Medulla oblongata (tissue), 1 donor: ENCODE results near the gene TRPC6.
A peak's percentile ranks its signal among the peaks of the same experiment; 100 is the strongest.
"Not testable (repeated sequence)": the region's sequence is repeated elsewhere in the genome, so short reads cannot be mapped to it uniquely, and the experiment has no call there.

Experiments
- DNase-seq: peaks from one replicate; pipeline ENCODE4 v3.0.0-alpha.2; 2015; ENCODE audit errors: extremely low spot score

The TRPC6 gene

GRCh38 chr11:101521821-101522220 lies 62.0 kb downstream of the TRPC6 start:
- DNase-seq = no peak

DNA sequence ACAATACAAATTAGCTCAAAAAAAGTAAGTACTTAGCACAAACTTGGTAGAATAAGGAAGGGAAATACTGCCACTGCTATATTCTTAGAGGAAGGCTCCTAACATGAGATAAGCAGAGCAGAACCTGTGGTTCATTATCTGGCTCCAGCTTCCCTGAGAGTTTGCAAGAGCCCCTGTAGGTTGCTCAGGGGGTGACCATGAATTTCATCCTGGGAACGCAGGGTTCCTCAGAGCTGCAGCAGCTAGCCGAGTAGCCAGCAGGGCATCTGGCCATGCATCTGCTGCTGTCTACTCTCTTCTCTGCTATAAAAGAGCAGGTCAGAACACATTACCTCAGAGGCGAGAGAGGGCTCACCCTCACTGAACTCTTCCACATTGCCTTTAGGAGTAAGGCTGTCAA lies 67.3 kb downstream of the TRPC6 start:
- DNase-seq = no peak

DNA sequence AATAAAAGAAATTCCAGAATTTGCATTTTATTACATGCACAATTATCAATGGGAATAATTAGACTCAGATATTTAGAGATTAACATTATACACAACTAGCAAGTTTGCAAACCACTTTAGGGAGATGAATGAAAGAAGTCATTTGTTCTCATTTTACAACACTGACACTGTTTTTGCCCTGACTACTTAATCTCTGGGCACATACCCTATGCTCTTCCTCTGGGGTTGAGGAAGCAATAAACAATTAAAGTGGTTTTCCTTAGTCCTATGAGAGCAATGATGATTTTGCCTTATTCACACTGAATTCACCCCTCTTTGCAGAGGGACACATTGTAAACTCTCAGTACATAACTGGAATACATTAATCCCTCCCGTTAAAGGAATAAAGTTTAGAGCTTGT lies 72.7 kb downstream of the TRPC6 start:
- no peak for DNase-seq

- DNase-seq = no peak
Measured at GRCh38 chr11:101510591-101510990, 73.2 kb downstream of the TRPC6 start.

GRCh38 chr11:101509922-101510321 lies 73.9 kb downstream of the TRPC6 start:
- DNase-seq = no peak

GRCh38 chr11:101508370-101508769 lies 75.4 kb downstream of the TRPC6 start:
- peak; percentile 37 for DNase-seq

- DNase-seq = no peak
Measured at GRCh38 chr11:101498891-101499290, 84.9 kb downstream of the TRPC6 start.

- no peak for DNase-seq
Measured at GRCh38 chr11:101497291-101497690, 86.5 kb downstream of the TRPC6 start.

DNA sequence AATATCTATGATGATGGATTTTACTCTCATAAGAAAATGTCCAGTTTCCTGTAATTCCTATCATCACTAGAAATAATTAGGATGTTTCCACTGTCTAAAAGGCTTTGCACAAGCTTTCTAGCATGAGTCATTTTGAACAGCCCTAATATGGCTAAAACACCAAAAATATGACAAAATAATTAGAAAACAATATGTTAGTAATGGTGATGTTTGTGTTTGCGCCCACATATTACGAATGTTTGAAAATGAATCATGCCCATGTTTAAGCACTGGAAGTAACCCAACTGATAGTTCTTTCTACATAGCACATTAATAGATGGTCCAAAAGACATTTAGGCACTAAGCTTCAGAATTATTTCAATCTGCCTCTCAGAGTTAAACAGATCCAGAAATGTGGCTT lies 96.0 kb downstream of the TRPC6 start:
- DNase-seq = no peak

- no peak for DNase-seq
Measured at GRCh38 chr11:101482556-101483124, 101.2 kb downstream of the TRPC6 start.

DNA sequence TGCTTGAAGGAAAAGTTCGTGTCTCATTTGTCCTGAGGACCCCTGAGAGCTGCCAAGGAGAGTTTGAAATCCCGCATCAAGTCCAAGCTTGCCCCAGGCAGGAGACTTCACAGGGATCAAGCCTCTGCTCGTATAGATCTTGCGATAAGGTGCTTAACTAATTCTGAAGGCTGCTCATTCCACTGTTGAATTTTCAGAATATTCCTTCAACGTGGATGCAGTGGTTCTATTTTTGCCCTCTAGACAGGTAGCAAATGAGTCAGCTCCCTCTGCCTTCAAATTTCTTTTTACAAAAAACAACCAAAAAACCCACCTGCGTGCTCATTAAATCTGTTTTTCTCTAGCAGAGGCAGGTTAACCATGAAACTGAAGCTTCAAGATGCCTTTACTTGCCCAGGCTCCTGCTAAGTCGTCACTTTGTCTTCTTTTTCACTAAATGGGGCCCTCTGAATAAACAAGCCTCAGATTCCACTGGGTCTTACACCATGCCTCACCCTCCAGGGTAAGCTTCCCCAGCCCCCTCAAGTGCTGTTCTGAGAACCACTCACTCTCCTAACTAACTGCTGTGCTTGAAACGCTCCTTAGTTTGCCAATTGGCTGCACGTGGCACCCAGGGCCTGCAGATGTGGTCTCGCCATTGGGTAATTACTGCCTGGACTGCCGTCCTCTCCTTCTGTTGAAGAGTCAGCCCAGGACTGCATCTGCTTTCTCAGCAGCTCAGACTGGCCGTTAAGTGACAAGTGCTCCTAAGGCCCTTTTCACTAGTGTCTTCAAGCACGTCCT lies 105.0 kb downstream of the TRPC6 start:
- no peak for DNase-seq

GRCh38 chr11:101477926-101478325 lies 105.9 kb downstream of the TRPC6 start:
- no peak for DNase-seq

- DNase-seq = no peak
Measured at GRCh38 chr11:101476191-101476590, 107.6 kb downstream of the TRPC6 start.

DNA sequence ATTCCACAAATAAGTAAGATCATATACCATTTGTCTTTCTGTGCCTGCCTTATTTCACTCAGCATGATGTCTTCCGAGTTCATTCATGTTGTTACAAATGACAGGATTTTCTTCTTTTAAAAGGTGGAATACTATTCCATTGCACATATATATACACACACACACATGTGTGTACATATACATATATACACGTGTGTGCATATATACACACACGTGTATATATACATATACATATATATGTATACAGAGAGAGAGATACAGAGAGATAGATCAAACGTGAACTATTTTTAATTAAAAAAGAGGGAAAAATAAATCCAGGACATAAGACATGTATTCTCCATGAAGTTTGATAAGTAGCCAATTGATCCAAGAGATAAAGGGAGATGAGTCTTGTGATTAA lies 108.1 kb downstream of the TRPC6 start:
- DNase-seq = no peak

DNA sequence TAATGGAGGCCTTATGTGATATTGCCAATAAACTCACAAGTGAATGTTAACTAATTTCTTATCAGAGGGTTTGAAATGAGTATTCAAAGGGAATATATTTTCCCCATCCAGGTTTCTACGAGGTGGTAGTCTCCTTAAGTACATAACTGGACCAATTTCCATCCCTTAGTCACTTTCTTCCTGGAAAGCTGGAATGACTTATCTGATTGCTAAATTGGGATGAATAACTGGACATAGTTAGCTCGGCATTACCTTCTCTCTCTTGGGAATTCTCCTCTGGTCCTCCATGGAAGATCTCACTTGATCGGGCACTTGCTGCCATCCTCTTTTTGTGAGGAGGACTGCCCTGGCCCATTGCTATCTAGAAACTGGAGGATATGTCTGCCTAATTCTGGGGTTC lies 109.1 kb downstream of the TRPC6 start:
- no peak for DNase-seq

- no peak for DNase-seq
Measured at GRCh38 chr11:101470881-101471520, 112.8 kb downstream of the TRPC6 start.

- no peak for DNase-seq
Measured at GRCh38 chr11:101470419-101470818, 113.4 kb downstream of the TRPC6 start.

- DNase-seq = no peak
Measured at GRCh38 chr11:101466352-101466751, 117.5 kb downstream of the TRPC6 start.

DNA sequence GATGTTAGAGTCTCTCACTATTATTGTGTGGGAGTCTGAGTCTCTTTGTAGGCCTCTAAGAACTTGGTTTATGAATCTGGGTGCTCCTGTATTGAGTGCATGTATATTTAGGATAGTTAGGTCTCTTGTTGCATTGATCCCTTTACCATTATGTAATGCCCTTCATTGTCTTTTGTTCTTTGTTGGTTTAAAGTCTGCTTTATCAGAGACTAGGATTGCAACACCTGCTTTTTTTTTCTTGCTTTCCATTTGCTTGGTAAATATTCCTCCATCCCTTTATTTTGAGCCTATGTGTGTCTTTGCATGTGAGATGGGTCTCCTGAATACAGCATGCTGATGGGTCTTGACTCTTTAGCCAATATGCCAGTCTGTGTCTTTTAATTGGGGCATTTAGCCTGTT lies 119.4 kb downstream of the TRPC6 start:
- DNase-seq = not testable (repeated sequence)

GRCh38 chr11:101459020-101459419 lies 124.8 kb downstream of the TRPC6 start:
- no peak for DNase-seq

DNA sequence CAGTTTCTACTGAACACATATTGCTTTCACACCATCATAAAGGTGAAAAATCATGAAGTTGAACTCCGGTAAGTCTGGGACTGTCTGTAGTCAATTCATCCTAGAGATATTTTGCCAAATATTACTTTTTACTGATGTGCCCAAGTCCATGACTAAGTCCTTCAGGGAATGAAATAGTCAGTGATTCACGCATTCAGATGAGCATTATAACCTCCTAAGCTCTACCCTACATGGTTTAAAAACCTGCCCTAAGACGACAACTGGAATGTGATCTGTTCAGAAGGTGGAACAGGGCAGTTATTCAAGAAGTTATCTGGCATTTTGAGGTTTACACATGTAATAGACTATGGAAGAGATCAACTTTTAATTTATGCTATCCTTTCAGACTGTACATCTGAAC lies 125.6 kb downstream of the TRPC6 start:
- no peak for DNase-seq

DNA sequence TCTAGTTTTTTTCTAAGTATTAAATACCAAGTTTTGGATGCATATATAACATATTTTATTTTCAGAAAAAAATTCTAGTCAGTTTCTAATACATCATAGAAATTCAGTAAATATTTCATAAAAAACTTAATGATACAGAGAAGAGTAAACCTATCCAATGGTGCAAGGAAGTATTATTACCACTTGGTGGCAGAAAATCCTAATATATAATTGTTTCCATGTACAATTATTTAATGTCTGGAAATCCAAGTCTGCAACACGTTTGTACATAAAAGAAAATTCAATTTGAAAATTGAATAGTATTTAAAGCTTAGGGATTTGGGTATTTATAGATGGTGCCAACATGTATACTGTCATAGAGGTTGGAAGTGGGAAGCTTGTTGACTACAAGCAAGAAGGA lies 127.0 kb downstream of the TRPC6 start:
- DNase-seq = peak; percentile 30

DNA sequence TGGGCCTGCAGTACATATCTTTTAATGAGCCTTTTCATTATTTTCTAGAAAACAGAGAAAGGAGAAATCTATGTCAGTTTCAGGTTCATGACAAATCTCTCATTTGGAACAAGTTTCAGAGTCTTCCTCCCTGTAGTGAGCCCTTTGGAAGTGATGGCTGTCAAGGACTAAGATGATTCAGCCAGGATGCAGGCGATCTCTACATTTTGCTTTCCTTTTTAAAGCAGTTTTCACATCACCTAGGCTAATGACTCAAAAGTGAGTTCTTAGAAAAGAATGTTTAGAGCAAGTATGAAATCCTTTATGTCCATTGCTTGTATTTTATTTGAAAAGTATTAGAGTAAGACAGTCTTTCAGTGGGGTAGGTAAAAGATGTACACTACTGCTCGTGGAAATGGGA lies 130.1 kb downstream of the TRPC6 start:
- DNase-seq = no peak
